Measurements from ENCODE around the gene STX5. TPM values are rescaled to one million over a fixed set of nuclear protein-coding genes. Genes with fewer than 3 reads are reported as not detected.

STX5 gene
- total RNA-seq, 1 donor from 2014 or later = 30.2 TPM

GRCh38 chr11:62804310-62805075, 27.4 kb downstream of the STX5 start:
- H3K4me3 ChIP-seq = peak overlapping the region; percentile 83
- H3K27ac ChIP-seq = no peak overlapping the region
- peaks cover 10% of the 10 kb centered on the region for H3K4me1 ChIP-seq
- peaks cover 15% of the 10 kb centered on the region for H4K20me1 ChIP-seq (ENCODE audit: low read depth)
- H3K4me1 Mint-ChIP-seq = peaks cover 26% of the 10 kb centered on the region
- H3K27ac Mint-ChIP-seq = peak overlapping the region; percentile 27
- no peaks in the 10 kb centered on the region for H3K9me3 Mint-ChIP-seq
- no peaks in the 10 kb centered on the region for H3K36me3 ChIP-seq
- peaks cover 16% of the 10 kb centered on the region for H3F3A ChIP-seq (ENCODE audit: low read depth)
- H2AFZ ChIP-seq (replicated peaks) = no peak overlapping the region
- peaks cover 8% of the 10 kb centered on the region for H3K27me3 Mint-ChIP-seq (ENCODE audit: insufficient read depth, low read depth)
- peaks cover 20% of the 10 kb centered on the region for H3K79me2 ChIP-seq (ENCODE audit: low read depth)
- H3K9me3 ChIP-seq (ENCODE audit: low read depth) = no peaks in the 10 kb centered on the region
- peak overlapping the region; percentile 89 for H3K4me2 ChIP-seq
- peak overlapping the region; percentile 76 for H3K9ac ChIP-seq
- H3K4me3 Mint-ChIP-seq = peak overlapping the region; percentile 100
- DNase-seq (ENCODE audit: low spot score) = no peak
- H3K27me3 ChIP-seq = no peaks in the 10 kb centered on the region
- TF ChIP-seq EZH2phosphoT487 (IDR thresholded peaks at IDR 0.05) = no peak
- no peak for TF ChIP-seq CTCF (IDR thresholded peaks at IDR 0.05)
- no peak for TF ChIP-seq EZH2 (IDR thresholded peaks at IDR 0.05)
- peaks cover 29% of the 10 kb centered on the region for H3K36me3 Mint-ChIP-seq

DNA sequence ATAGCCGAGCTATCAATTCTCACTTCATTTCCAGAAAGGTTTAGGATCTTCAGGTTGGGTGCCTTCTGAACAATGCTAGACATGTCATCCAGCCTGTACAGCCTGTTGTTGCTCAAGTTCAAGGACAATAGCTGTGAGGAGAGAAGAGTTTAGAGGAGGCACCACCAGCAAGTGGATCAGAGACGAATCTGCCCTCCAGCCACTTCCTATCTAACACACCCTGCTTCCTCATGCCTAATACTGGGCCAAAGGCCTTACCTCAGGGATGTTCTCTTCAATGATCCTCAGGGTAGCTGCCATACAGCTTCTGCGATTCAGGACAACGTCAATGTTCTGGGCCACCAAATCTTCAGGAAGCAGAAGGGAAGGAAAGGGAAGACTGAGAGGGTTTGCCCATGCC, 30.8 kb downstream of the STX5 start:
- Mint-ChIP-seq H3K4me3 (no peak overlapping the region), H3K27ac (no peak overlapping the region), H3K9me3 (no peaks in the 10 kb centered on the region), H3K27me3 (ENCODE audit: insufficient read depth, low read depth) (peaks cover 4% of the 10 kb centered on the region), H3K4me1 (peaks cover 17% of the 10 kb centered on the region), H3K36me3 (peaks cover 42% of the 10 kb centered on the region)
- Histone ChIP-seq H3K27me3 (no peaks in the 10 kb centered on the region), H3K9ac (no peak overlapping the region), H3K27ac (no peak overlapping the region), H4K20me1 (ENCODE audit: low read depth) (peaks cover 20% of the 10 kb centered on the region), H3K4me2 (no peak overlapping the region), H3F3A (ENCODE audit: low read depth) (peaks cover 6% of the 10 kb centered on the region), H3K79me2 (ENCODE audit: low read depth) (peaks cover 20% of the 10 kb centered on the region), H3K9me3 (ENCODE audit: low read depth) (no peaks in the 10 kb centered on the region), H3K4me1 (peaks cover 4% of the 10 kb centered on the region), H3K4me3 (no peak overlapping the region), H2AFZ (replicated peaks) (no peak overlapping the region), H3K36me3 (no peaks in the 10 kb centered on the region)
- TF ChIP-seq EZH2phosphoT487 (IDR thresholded peaks at IDR 0.05) (no peak), CTCF (IDR thresholded peaks at IDR 0.05) (no peak), EZH2 (IDR thresholded peaks at IDR 0.05) (no peak)
- DNase-seq (ENCODE audit: low spot score) = no peak

- Mint-ChIP-seq H3K27ac (no peak overlapping the region), H3K27me3 (ENCODE audit: insufficient read depth, low read depth) (peaks cover 2% of the 10 kb centered on the region), H3K36me3 (peaks cover 54% of the 10 kb centered on the region), H3K4me3 (no peak overlapping the region), H3K9me3 (no peaks in the 10 kb centered on the region), H3K4me1 (peaks cover 12% of the 10 kb centered on the region)
- Histone ChIP-seq H3K4me2 (no peak overlapping the region), H3F3A (ENCODE audit: low read depth) (no peaks in the 10 kb centered on the region), H3K4me1 (no peaks in the 10 kb centered on the region), H4K20me1 (ENCODE audit: low read depth) (peaks cover 17% of the 10 kb centered on the region), H3K27ac (no peak overlapping the region), H3K27me3 (no peaks in the 10 kb centered on the region), H3K9me3 (ENCODE audit: low read depth) (no peaks in the 10 kb centered on the region), H3K4me3 (no peak overlapping the region), H3K9ac (no peak overlapping the region), H2AFZ (replicated peaks) (no peak overlapping the region), H3K36me3 (peaks cover 4% of the 10 kb centered on the region), H3K79me2 (ENCODE audit: low read depth) (peaks cover 13% of the 10 kb centered on the region)
- no peak for TF ChIP-seq EZH2phosphoT487 (IDR thresholded peaks at IDR 0.05)
- no peak for DNase-seq (ENCODE audit: low spot score)
Measured at GRCh38 chr11:62799486-62799885, 32.4 kb downstream of the STX5 start.

- H3K36me3 ChIP-seq = peaks cover 6% of the 10 kb centered on the region
- no peaks in the 10 kb centered on the region for H3K9me3 ChIP-seq (ENCODE audit: low read depth)
- Mint-ChIP-seq H3K27ac (no peak overlapping the region), H3K4me1 (peaks cover 9% of the 10 kb centered on the region), H3K27me3 (ENCODE audit: insufficient read depth, low read depth) (peaks cover 6% of the 10 kb centered on the region), H3K9me3 (no peaks in the 10 kb centered on the region), H3K36me3 (peaks cover 40% of the 10 kb centered on the region), H3K4me3 (no peak overlapping the region)
- no peak overlapping the region for H3K4me3 ChIP-seq
- H3K79me2 ChIP-seq (ENCODE audit: low read depth) = peaks cover 5% of the 10 kb centered on the region
- H4K20me1 ChIP-seq (ENCODE audit: low read depth) = peaks cover 5% of the 10 kb centered on the region
- DNase-seq (ENCODE audit: low spot score) = no peak
- H3F3A ChIP-seq (ENCODE audit: low read depth) = peaks cover 18% of the 10 kb centered on the region
- no peak overlapping the region for H3K9ac ChIP-seq
- no peak overlapping the region for H3K27ac ChIP-seq
- H3K27me3 ChIP-seq = no peaks in the 10 kb centered on the region
- TF ChIP-seq CTCF (IDR thresholded peaks at IDR 0.05) = no peak
- no peak for TF ChIP-seq EZH2phosphoT487 (IDR thresholded peaks at IDR 0.05)
- no peak for TF ChIP-seq EZH2 (IDR thresholded peaks at IDR 0.05)
- H3K4me1 ChIP-seq = no peaks in the 10 kb centered on the region
- H3K4me2 ChIP-seq = no peak overlapping the region
- no peak overlapping the region for H2AFZ ChIP-seq (replicated peaks)
Measured at GRCh38 chr11:62796281-62796680, 35.6 kb downstream of the STX5 start.
